22Rv1 (cell line): ENCODE measurements around the gene CHST13.

Source experiments
- ZFX ChIP-seq: fragments of 450-650 bp; IDR thresholded peaks from 2 replicates; pipeline ENCODE4 v1.6.1; 2017; ENCODE audit warnings: antibody characterized with exemption, borderline replicate concordance
- TF ChIP-seq, protein P1 (sequence below): fragments of 450-650 bp; IDR thresholded peaks from 2 replicates; pipeline ENCODE4 v1.5.1; 2017; ENCODE audit warnings: mild to moderate bottlenecking

- TF ChIP-seq, protein P1, sequence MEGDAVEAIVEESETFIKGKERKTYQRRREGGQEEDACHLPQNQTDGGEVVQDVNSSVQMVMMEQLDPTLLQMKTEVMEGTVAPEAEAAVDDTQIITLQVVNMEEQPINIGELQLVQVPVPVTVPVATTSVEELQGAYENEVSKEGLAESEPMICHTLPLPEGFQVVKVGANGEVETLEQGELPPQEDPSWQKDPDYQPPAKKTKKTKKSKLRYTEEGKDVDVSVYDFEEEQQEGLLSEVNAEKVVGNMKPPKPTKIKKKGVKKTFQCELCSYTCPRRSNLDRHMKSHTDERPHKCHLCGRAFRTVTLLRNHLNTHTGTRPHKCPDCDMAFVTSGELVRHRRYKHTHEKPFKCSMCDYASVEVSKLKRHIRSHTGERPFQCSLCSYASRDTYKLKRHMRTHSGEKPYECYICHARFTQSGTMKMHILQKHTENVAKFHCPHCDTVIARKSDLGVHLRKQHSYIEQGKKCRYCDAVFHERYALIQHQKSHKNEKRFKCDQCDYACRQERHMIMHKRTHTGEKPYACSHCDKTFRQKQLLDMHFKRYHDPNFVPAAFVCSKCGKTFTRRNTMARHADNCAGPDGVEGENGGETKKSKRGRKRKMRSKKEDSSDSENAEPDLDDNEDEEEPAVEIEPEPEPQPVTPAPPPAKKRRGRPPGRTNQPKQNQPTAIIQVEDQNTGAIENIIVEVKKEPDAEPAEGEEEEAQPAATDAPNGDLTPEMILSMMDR: no peak
- no peak for TF ChIP-seq ZFX
These were observed 16.1 kb upstream of the CHST13 start for GRCh38 chr3:126507886-126508285.
